Activated CD8-positive, alpha-beta memory T cell treated with anti-CD3 and anti-CD28 coated beads for 36 hours (primary cell): ENCODE results near the gene IRF2BP1. TPM values are rescaled to one million over a fixed set of nuclear protein-coding genes. Genes with fewer than 3 reads are reported as not detected.

Experiments used
- CTCF ChIA-PET: fragments of 350-600 bp; sonication (Branson Sonifier 250); formaldehyde crosslinking; loops from one replicate; lab custom pipeline; 2021; ENCODE audit warnings: antibody characterized with exemption; lab: Charles Lee
- POLR2A ChIA-PET: fragments of 350-600 bp; sonication (Branson Sonifier 250); formaldehyde crosslinking; loops from one replicate; lab custom pipeline; 2021; ENCODE audit warnings: antibody characterized with exemption; lab: Charles Lee
- total RNA-seq, 2 experiments: library from RNA; stranded (reverse); gene quantifications; one replicate each; pipeline ENCODE4 v1.2.3, GENCODE V29; 2021

The IRF2BP1 gene
- total RNA-seq, 2 experiments from 2014 or later, result 14.6 to 16.1 TPM

DNA sequence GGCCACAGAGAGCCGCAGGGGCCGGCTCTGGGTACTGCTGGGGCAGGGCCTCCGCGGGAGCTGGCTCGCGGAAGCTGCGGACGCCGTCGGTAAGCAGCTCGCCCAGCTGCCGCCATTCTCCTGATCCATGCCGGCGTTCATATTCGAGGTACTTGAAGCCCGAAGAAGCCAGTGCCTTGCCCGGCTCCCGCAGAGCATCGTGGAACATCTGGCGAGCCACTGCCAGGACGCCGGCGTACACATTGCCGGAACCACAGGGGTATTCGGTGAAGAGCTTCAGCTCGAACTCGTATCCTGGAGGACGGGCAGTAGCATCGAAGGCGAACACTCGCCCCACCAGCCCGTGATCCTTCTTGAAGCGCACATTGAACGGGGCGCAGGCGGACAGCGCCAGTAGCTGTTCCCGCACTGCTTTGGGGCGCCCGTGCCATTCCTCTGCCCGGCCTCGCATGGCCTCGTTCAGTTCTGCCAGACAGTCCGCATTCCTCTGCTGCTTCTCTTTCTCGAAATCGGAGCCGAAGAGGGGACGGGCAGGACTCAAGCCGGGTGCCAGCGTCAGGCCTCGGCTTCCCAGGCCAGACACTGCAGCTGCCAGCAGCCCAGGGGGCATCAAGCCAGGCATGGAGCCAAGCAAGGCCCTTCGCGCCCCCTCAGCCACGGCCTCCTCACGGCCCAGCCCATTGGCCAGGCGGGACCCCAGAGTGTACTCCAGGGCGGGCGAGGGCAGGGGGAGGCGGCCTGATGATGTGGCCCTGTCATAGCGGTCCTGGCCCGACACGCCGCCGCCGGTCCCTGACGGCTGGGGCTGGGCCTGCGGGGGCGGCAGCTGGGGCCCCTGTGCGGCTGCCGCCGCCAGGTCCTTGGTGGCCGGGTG lies 1.0 kb downstream of the IRF2BP1 start:
- ChIA-PET POLR2A (interaction anchor here (2.2 to 2.4 kb wide), 2 partner anchors 18 to 21 kb away, joined by 19 read pairs; partner anchors contain the start of genes FOXA3, MYPOP and SYMPK), CTCF (interaction anchor here (0.5 to 2.4 kb wide), 8 partner anchors 8 to 209 kb away, joined by 3 to 27 read pairs (median 4); partner anchors contain the start of genes FOXA3, MYPOP and SYMPK)

GRCh38 chr19:45883881-45884681 lies 1.9 kb downstream of the IRF2BP1 start:
- CTCF ChIA-PET, result interaction anchor here (0.6 to 5.2 kb wide), 12 partner anchors 11 to 208 kb away, joined by 3 to 65 read pairs (median 4); partner anchors contain the start of genes FOXA3 and SYMPK
- POLR2A ChIA-PET, result no interaction called here

DNA sequence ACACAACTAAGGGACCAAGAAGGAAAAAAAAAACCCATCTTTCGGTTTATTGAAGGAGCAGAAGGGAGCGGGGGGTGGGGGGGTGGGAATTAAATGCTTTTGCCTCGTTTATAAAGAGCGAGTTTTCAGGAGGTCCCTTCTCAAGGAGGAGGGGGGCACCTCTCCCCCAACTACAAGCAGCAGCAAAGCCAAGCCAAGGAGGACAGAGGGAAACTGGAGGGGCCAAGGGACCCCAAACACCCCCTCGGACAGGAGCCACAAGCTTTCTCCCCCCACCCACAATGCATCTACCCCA lies 2.4 kb downstream of the IRF2BP1 start:
- CTCF ChIA-PET, result interaction anchor here (0.6 to 5.2 kb wide), 11 partner anchors 11 to 184 kb away, joined by 3 to 65 read pairs (median 4); partner anchors contain the start of genes FOXA3 and SYMPK
- POLR2A ChIA-PET, result no interaction called here

DNA sequence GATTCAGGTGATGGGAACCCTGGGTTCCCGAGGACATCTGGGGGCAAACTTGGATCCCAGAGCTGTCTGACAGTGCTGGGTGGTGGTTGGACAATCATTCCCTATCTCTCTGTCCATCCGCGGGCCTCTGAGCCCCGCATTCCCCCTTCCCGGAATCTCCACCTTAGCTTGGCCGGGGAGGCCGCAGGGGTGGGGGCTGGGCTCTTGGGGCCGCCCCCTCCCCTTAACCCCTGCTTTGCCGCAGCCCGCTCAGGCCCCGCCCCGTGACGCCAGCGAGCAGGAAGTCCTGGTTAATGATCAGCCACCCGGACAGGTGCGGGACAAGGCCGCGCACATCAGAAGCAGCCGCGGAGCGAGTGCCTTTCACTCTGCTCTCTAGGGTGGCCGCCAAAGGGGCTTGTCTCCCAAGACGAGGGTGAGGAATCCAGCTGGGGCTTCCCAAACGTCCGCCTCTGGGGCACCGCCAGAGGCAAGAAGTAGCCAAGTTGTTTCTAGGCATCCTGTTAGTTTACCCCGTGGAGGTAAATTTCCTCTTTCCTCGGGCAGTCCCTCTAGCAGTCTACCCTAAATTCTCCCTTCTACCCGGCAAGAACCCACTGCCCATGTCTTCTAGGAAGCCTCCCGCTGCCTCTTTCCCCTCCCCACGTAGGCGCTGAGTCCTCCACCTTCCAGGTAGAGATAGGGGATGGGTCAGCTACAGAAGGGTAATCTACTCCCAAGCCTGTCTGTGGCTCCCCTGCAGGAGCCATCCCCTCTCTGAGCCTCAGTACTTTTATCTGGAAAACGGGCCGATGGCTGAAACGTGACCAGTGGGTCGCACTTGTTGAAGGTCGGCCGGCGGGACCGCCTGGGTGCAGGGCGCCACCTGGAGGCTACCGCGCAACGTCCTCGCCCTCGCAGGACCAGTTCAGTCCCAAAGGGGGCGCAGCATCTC lies 3.0 kb downstream of the IRF2BP1 start:
- CTCF ChIA-PET, result interaction anchor here (0.5 to 5.2 kb wide), 13 partner anchors 10 to 512 kb away, joined by 3 to 65 read pairs (median 3); partner anchors contain the start of genes FOXA3, QPCTL and SYMPK
- POLR2A ChIA-PET, result interaction anchor here (0.6 to 0.9 kb wide), 2 partner anchors 18 to 114 kb away, joined by 3 to 17 read pairs; partner anchors contain the start of gene SIX5

DNA sequence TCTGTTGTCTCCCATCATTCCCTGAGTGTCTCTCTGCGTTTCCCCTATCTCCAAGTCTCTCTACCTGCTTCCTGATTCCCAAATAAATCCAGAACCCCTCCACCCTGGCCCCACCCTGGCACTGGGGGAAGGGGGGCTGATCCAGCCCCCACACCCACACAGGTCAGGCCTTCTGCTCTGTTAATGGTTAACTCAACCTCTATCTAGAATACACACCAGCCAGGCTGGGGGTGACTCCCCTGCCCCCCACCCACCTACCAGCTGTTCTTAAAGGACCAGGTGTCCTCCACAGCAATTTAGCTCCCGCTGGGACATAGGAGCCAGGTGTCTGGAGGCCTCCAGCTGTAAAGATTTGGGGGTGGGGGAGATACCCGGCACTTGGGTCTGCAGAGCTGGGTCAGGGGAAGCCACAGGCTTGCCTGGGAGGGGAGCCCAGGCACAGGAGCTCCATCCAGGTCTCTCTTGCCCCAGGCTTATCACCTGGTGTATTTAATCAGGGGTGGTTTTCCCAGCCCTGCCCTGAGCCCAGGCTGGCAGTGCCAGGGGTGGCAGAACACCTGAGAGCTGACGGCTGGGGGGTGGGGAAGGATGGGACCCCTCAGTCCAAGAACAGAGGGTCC lies 3.9 kb downstream of the IRF2BP1 start:
- ChIA-PET CTCF (interaction anchor here (0.6 to 5.2 kb wide), 6 partner anchors 17 to 192 kb away, joined by 3 to 65 read pairs (median 4); partner anchors contain the start of genes FOXA3, QPCTL and SYMPK), POLR2A (interaction anchor here (0.6 to 0.9 kb wide), 2 partner anchors 17 to 113 kb away, joined by 3 to 17 read pairs; partner anchors contain the start of gene SIX5)

- ChIA-PET POLR2A (interaction anchor here (0.7 kb wide), 1 partner anchor 44 kb away, joined by 11 read pairs; no protein-coding TSS in a partner anchor), CTCF (interaction anchor here (0.6 to 5.2 kb wide), 4 partner anchors 16 to 191 kb away, joined by 3 to 65 read pairs (median 12); partner anchors contain the start of genes FOXA3 and SYMPK)
These were observed 4.6 kb downstream of the IRF2BP1 start for GRCh38 chr19:45881082-45881908.

DNA sequence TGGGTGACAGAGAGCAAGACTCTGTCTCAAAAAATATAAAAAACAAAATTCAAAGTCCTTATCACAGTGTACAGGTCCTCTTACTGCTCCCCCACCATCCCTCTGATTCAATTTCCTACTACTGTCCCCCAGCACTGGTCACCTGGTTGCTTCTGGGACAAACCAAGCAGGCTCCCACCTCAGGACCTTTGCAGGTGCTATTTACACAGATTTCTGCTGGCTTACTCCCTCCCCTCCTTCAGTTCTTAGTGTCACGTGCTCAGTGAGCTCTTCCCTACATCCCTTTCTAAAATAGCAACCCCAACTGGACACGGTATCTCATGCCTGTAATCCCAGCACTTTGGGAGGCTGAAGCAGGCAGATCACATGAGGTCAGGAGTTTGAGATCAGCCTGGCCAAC lies 6.0 kb downstream of the IRF2BP1 start:
- CTCF ChIA-PET, result interaction anchor here (0.6 to 5.2 kb wide), 3 partner anchors 12 to 446 kb away, joined by 4 to 65 read pairs (median 4); partner anchors contain the start of genes FOXA3 and SYMPK
- POLR2A ChIA-PET, result no interaction called here

- POLR2A ChIA-PET, result no interaction called here
- CTCF ChIA-PET, result interaction anchor here (5.2 kb wide), 1 partner anchor 14 kb away, joined by 65 read pairs; the partner anchor contains the start of genes FOXA3 and SYMPK
These were observed 6.9 kb downstream of the IRF2BP1 start for GRCh38 chr19:45879055-45879454.

DNA sequence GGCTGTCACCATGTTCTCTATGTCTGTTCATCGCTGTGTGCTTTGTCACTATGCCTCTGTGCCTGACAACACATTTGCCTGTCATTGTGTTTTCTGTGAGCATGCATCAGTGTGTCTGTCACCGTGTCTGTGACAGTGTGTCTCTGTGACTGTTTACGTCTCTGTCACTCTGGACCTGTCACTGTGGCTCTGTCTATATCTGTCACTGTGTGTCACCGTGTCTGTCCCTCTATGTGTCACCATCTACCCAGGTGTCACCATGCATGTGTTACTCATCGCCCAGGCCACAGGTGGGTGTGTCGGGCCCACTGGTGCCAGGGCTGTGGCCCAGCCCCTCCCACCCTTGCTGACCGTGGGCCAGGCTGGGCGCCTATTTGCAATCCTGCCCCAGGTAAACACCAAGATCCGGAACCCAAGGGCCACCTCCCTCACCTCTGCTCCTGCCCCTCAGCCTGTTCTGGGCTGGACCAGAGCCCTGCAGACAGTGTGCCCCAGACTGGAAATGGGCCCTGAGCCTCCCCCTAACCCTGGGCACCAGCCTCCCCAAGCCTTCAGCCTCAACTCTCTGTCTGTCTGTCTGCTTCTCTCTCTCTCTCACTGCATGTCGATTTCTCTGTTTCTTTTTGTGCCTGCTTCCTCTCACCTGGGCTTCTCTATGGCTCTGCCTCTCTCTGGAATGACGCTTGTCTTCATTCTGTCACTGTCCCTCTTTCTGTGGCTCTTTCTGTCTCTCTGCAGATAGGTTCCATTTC lies 7.7 kb downstream of the IRF2BP1 start:
- POLR2A ChIA-PET, result no interaction called here
- CTCF ChIA-PET, result no interaction called here

- ChIA-PET POLR2A (interaction anchor here (0.8 kb wide), 1 partner anchor 10 kb away, joined by 4 read pairs; the partner anchor contains the start of gene IRF2BP1), CTCF (interaction anchor here (0.7 to 1.2 kb wide), 3 partner anchors 9 to 395 kb away, joined by 3 read pairs; no protein-coding TSS in a partner anchor)
These were observed 9.3 kb downstream of the IRF2BP1 start for GRCh38 chr19:45876411-45877197.

- CTCF ChIA-PET, result interaction anchor here (0.7 to 1.2 kb wide), 3 partner anchors 9 to 396 kb away, joined by 3 read pairs; no protein-coding TSS in a partner anchor
- POLR2A ChIA-PET, result no interaction called here
These were observed 9.9 kb downstream of the IRF2BP1 start for GRCh38 chr19:45876161-45876410.

GRCh38 chr19:45874620-45874966 lies 11.3 kb downstream of the IRF2BP1 start:
- CTCF ChIA-PET, result no interaction called here
- POLR2A ChIA-PET, result no interaction called here

GRCh38 chr19:45873219-45873772 lies 12.6 kb downstream of the IRF2BP1 start:
- ChIA-PET CTCF (interaction anchor here (1.1 to 1.3 kb wide), 2 partner anchors 9 to 10 kb away, joined by 3 to 5 read pairs; no protein-coding TSS in a partner anchor), POLR2A (no interaction called here)

DNA sequence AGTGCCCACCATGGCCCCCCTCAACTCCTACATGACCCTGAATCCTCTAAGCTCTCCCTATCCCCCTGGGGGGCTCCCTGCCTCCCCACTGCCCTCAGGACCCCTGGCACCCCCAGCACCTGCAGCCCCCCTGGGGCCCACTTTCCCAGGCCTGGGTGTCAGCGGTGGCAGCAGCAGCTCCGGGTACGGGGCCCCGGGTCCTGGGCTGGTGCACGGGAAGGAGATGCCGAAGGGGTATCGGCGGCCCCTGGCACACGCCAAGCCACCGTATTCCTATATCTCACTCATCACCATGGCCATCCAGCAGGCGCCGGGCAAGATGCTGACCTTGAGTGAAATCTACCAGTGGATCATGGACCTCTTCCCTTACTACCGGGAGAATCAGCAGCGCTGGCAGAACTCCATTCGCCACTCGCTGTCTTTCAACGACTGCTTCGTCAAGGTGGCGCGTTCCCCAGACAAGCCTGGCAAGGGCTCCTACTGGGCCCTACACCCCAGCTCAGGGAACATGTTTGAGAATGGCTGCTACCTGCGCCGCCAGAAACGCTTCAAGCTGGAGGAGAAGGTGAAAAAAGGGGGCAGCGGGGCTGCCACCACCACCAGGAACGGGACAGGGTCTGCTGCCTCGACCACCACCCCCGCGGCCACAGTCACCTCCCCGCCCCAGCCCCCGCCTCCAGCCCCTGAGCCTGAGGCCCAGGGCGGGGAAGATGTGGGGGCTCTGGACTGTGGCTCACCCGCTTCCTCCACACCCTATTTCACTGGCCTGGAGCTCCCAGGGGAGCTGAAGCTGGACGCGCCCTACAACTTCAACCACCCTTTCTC lies 13.6 kb downstream of the IRF2BP1 start:
- CTCF ChIA-PET, result interaction anchor here (1.1 to 1.3 kb wide), 3 partner anchors 8 to 11 kb away, joined by 3 to 5 read pairs (median 3); no protein-coding TSS in a partner anchor
- POLR2A ChIA-PET, result no interaction called here
